IPS-15b (cell line): Measurements from ENCODE around the gene PDE11A.

Experiments used
- H3K27me3 ChIP-seq: one replicate; pipeline ENCODE4 v1.6.1; 2013; ENCODE audit warnings: low read length; ENCODE audit not compliant: control insufficient read depth, insufficient read depth
- H3K36me3 ChIP-seq: one replicate; pipeline ENCODE4 v1.6.1; 2013; ENCODE audit warnings: low read length; ENCODE audit not compliant: control insufficient read depth, insufficient read depth
- H3K4me1 ChIP-seq: one replicate; pipeline ENCODE4 v1.6.1; 2013; ENCODE audit warnings: mild to moderate bottlenecking, low read length; ENCODE audit not compliant: control insufficient read depth, insufficient read depth
- H3K4me3 ChIP-seq: one replicate; pipeline ENCODE4 v1.5.1; 2013; ENCODE audit warnings: low read depth, low read length
- H3K9ac ChIP-seq: one replicate; pipeline ENCODE4 v1.6.1; 2013; ENCODE audit warnings: low read depth, mild to moderate bottlenecking, low read length
- H3K9me3 ChIP-seq: one replicate; pipeline ENCODE4 v1.6.1; 2013; ENCODE audit warnings: mild to moderate bottlenecking, low read length; ENCODE audit not compliant: control insufficient read depth, insufficient read depth

The PDE11A gene

DNA sequence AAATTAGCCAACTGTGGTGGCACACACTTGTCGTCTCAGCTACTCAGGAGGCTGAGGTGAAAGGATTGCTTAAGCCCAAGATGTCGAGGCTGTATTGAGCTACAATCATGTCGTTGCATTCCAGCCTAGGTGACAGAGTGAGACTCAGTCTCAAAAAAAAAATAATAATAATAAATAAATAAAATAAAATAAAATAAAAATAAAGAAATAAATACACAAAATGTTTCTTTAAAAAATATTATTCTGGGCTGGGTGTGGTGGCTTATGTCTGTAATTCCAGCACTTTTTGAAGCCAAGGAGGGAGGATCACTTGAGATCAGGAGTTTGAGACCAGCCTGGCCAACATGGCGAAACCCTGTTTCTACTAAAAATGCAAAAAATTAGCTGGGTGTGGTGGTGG, 407.2 kb downstream of the PDE11A start:
- H3K9ac ChIP-seq = no peak overlapping the region
- no peaks in the 10 kb centered on the region for H3K36me3 ChIP-seq
- H3K9me3 ChIP-seq = no peaks in the 10 kb centered on the region
- peaks cover under 1% of the 10 kb centered on the region for H3K4me1 ChIP-seq
- H3K27me3 ChIP-seq = peaks cover 57% of the 10 kb centered on the region
- H3K4me3 ChIP-seq = no peak overlapping the region

DNA sequence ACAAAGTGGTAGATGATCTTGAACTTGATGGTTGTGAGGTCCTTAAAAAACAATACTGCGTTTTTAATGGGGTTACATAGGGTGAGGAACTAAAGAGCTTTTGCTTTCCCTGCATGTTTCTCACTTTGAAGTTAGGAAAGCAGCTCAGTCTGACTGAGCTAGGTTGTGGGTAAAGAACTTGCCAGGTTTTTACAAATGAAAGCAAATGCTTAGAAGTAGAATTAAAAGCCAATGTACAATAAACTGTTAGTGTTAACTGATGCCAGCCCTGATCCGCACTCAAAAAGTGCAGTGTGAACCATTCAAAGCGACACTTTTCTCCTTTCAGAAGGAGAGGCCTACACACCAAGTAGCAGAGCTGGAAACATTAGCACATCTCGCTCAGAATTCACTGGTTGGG, 409.7 kb downstream of the PDE11A start:
- Histone ChIP-seq H3K4me3 (no peak overlapping the region), H3K36me3 (no peaks in the 10 kb centered on the region), H3K4me1 (peaks cover 6% of the 10 kb centered on the region), H3K27me3 (peaks cover 48% of the 10 kb centered on the region), H3K9me3 (no peaks in the 10 kb centered on the region), H3K9ac (no peak overlapping the region)

DNA sequence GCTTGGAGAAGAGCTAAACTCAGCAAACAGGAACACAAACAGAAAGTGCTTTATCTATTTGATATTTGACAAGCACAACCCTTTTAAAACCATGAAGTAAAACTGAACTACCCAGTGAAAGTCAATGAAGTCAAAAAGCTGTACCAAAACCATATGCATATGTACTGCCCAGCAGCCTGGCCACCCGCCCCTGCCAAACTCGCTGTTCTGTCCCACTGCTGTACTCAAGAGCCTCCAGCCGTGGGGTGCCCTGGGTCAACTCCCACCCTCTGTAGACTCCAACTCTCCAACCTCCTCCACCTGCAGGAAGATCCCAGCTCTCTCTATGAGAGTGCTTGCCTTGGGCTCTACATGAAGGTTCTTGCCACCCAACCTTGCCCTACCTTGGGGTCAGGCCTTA, 411.8 kb downstream of the PDE11A start:
- peaks cover 6% of the 10 kb centered on the region for H3K4me1 ChIP-seq
- no peak overlapping the region for H3K4me3 ChIP-seq
- no peaks in the 10 kb centered on the region for H3K36me3 ChIP-seq
- H3K27me3 ChIP-seq = peaks cover 47% of the 10 kb centered on the region
- H3K9ac ChIP-seq = no peak overlapping the region
- H3K9me3 ChIP-seq = no peaks in the 10 kb centered on the region

DNA sequence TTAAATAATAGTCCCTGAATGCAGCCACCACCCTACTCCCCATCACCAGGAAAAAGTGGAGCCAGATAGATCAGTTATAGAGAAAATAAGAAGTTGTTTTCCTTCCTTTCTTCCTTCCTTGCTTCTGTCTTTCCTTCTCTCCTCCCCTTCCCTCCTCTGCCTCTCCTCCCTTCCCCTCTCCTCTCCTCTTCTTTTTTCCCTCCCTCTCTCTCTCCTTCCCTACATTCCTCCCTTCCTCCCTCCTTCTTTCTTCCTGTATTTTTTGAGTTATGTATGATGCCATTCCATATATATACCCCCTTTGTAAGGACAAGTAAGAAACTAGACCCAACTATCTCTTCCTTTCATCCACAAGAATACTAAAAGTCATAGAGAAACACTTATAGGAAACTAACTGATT, 414.3 kb downstream of the PDE11A start:
- no peak overlapping the region for H3K4me3 ChIP-seq
- no peaks in the 10 kb centered on the region for H3K36me3 ChIP-seq
- H3K27me3 ChIP-seq = peaks cover 42% of the 10 kb centered on the region
- no peak overlapping the region for H3K9ac ChIP-seq
- H3K9me3 ChIP-seq = no peaks in the 10 kb centered on the region
- peaks cover 6% of the 10 kb centered on the region for H3K4me1 ChIP-seq

DNA sequence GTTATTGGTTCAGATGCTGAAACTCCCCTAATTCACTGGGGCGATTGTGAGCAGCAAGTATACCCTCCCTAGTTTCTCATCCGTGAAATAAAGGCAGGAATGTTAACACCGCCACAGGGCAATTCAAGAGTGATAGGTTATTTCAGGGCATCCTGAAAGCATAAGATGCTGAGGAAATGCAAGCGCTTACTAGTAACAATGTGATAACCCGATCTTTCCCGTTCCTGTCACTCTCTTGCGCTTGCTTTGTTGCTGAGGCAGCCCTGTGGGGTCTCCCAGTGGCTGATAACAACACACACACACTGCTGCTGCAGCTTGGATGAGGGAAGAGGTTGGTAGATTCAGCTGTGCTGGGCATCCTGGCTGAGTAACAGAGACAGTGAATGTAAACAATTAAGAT, 420.7 kb downstream of the PDE11A start:
- Histone ChIP-seq H3K9me3 (no peaks in the 10 kb centered on the region), H3K9ac (no peak overlapping the region), H3K4me1 (peaks cover 13% of the 10 kb centered on the region), H3K36me3 (no peaks in the 10 kb centered on the region), H3K4me3 (no peak overlapping the region), H3K27me3 (no peaks in the 10 kb centered on the region)

DNA sequence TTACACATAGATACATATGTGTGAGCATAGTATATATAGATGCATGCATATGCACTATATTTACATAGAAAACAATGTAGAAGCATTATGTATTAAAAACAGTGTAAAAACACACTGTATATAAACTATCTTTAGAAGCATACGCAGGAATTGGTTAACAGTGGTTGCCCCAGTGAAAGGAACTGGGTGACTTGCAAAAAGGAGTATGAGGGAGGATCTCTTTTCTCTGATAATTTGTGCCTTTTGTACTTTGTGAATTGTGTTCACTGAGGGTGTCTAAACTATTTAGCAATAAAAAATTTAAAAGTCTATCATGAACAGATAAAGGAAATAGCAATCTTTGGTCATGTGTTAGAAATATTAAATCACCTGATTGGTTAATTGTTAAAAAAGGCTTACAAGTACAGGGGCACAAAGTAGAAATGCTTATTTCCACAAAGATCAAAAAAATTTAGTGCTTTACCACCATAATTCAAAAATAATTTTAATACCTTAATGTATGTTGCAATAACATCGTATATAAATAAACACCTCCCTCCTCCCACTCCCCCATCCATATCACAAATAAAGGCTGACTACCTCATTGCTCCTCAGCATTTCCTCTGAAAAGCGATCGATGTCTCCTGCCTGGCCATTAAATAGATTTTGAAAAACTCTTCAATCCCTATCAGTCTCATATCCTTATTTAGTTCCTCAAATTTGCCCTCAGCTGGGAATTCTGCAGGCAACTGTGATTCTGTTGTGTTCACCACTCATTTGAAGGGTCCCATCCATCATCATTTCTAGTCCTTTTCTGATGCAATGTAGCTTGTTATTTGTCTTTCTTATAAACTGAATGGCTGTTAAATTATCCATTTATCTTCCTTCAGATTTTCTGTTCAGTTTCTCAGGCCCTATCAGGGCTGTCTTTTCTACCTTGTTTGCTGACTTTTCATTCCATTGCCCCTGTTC, 422.7 kb downstream of the PDE11A start:
- H3K36me3 ChIP-seq = no peaks in the 10 kb centered on the region
- peaks cover 13% of the 10 kb centered on the region for H3K4me1 ChIP-seq
- no peaks in the 10 kb centered on the region for H3K27me3 ChIP-seq
- H3K9me3 ChIP-seq = no peaks in the 10 kb centered on the region
- no peak overlapping the region for H3K4me3 ChIP-seq
- no peak overlapping the region for H3K9ac ChIP-seq

DNA sequence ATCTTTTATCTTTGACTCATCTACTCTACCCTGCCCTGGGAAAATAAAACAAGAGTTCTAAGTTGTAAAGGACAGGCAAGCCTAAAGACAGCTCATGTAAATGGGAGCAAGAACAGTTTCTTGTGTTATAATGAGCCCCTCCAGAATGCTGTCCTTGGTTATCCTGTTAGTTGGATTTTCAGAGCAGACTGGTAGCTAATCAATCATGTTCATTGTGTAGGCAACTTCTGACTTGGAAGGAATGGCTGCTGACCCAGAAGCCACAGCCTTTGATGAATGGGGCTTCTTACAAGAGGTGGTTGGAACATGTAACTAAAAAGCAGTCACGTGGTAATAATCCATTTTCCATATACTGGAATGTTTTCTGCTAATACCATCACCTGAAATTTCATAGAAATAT, 425.8 kb downstream of the PDE11A start:
- H3K4me1 ChIP-seq = peaks cover 5% of the 10 kb centered on the region

DNA sequence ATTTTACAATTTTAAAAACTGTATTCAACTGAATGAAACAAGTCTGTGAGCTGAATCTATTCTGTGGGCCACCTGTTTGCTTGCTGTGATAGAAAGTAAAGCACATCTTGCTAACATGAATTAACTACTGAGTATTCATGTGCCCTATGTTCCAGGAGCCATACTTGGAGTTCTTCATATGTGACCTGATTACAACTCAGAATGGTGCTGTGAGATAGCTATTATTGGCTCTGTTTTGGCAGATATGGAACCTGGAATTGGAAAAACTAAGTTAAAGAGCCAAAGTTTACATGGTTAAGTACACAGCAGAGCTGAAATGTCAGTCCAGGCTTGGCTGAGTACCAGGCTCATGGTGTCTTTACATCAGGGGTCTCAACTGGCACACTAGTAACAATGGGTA, 426.3 kb downstream of the PDE11A start:
- Histone ChIP-seq H3K9ac (no peak overlapping the region), H3K27me3 (no peaks in the 10 kb centered on the region), H3K4me3 (no peak overlapping the region), H3K36me3 (no peaks in the 10 kb centered on the region), H3K4me1 (no peaks in the 10 kb centered on the region), H3K9me3 (no peaks in the 10 kb centered on the region)

More for the DNA sequence above, 425.8 kb downstream of the PDE11A start:
- Histone ChIP-seq H3K9me3 (no peaks in the 10 kb centered on the region), H3K27me3 (no peaks in the 10 kb centered on the region), H3K36me3 (no peaks in the 10 kb centered on the region), H3K9ac (no peak overlapping the region), H3K4me3 (no peak overlapping the region)

DNA sequence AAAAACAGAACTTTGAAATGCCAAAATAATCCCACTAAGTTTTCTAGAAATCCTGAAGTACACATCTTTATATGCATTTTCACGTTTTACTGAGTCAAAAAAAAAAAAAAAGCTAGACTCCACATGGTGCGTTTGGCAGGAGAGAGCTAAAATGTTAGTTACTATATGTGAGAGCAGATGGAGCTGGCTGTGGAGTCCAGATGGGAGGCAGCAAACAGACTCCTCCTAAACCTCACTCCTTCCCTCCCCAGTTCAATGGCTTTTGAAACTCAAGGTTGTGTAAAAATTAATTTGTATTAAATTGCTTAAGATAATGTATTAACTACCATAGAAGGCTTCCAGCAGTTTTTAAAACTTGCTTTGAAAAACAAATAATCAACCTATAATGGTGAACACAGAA, 431.2 kb downstream of the PDE11A start:
- Histone ChIP-seq H3K36me3 (no peaks in the 10 kb centered on the region), H3K27me3 (no peaks in the 10 kb centered on the region), H3K9me3 (no peaks in the 10 kb centered on the region), H3K4me1 (no peaks in the 10 kb centered on the region), H3K9ac (no peak overlapping the region), H3K4me3 (no peak overlapping the region)

DNA sequence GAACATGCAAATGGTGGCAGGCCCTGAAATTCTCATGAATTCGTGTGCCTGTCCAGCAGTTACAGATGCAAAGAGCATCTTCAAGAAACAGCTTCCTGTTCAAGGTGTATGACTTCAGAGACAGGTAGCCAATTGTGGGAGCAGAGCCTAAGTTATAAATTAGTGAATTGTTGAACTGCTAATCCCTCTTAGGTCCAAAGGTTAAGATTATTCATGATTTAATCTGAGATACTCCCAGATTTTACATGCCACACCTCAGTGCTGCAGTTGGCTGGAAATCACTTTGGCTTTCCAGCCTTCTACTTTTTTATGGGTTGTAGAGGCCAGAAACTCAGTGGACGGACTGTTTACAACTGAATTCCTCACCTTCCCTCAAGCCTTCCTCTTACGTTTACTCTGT, 432.2 kb downstream of the PDE11A start:
- H3K36me3 ChIP-seq = no peaks in the 10 kb centered on the region
- H3K9ac ChIP-seq = no peak overlapping the region
- no peaks in the 10 kb centered on the region for H3K4me1 ChIP-seq

DNA sequence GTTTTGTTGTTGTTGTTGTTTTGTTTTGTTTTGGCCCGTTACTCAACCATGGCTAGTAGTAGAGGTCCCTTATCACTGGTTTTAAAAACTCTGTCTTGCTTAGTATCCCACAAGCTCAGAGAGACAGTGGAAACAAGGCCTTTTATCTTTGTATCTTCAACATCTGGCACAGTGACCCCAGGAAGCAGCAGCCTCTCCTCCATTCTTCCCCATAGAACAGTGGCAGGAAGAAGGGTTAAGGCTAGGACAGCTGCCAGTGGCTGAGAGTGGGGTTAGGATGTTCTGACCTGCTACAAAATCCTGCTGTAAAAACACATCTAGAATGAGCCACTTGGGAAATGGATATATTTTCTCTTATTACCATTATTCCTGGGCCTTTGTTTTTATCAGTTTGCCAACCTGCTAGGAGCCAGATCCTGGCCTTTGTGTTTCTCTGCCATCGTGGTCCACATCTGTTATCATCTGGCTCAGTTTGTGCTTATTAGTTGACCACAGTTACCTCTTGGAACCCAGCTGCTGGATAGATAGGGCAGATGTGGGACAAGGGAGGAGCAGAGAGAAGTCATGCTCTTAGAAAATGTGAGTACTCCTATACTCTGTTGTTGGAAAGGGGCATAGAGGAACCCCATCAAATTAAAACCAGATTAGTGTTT, 433.2 kb downstream of the PDE11A start:
- Histone ChIP-seq H3K36me3 (no peaks in the 10 kb centered on the region), H3K4me1 (no peaks in the 10 kb centered on the region), H3K9ac (no peak overlapping the region), H3K4me3 (no peak overlapping the region), H3K9me3 (no peaks in the 10 kb centered on the region), H3K27me3 (peaks cover 3% of the 10 kb centered on the region)

More for the DNA sequence above, 432.2 kb downstream of the PDE11A start:
- Histone ChIP-seq H3K9me3 (no peaks in the 10 kb centered on the region), H3K27me3 (no peaks in the 10 kb centered on the region), H3K4me3 (no peak overlapping the region)

DNA sequence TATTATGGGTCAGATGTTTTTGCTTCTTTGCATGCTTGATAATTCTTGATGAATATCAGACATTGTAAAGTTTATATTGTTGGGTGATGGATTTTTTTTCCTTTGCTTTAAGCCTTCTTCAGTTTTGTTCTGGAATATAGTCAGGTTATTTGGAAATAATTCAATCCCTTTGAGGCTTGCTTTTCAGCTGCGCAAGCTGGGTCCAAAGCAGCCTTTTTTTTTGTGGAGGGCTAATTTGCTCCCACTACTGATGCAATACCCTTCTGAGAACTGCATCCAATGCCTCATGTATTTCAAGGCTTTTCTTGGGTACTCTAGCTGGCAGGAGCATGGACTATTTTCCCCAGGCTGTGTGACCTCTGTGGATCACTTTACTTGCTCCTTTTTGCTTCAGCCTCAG, 434.1 kb downstream of the PDE11A start:
- H3K4me1 ChIP-seq = no peaks in the 10 kb centered on the region

More for the DNA sequence above, 434.1 kb downstream of the PDE11A start:
- Histone ChIP-seq H3K27me3 (peaks cover 3% of the 10 kb centered on the region), H3K9ac (no peak overlapping the region), H3K9me3 (no peaks in the 10 kb centered on the region), H3K4me3 (no peak overlapping the region), H3K36me3 (no peaks in the 10 kb centered on the region)
